OCI-LY3 (cell line): ENCODE results near the gene TMEM202.

Experiments
- CTCF ChIP-seq: fragments of 200-600, 300-600 bp; sonication (generic); IDR thresholded peaks from 2 replicates; pipeline ENCODE4 v1.5.1; 2014; ENCODE audit warnings: antibody characterized with exemption, low read length, low read depth
- EZH2phosphoT487 ChIP-seq: fragments of 200-600 bp; shearing (Covaris generic); IDR thresholded peaks from 2 replicates; pipeline ENCODE4 v1.6.1; 2018; ENCODE audit warnings: antibody characterized with exemption, mixed run types, low read depth

GRCh38 chr15:72445426-72445825 lies 47.3 kb downstream of the TMEM202 start:
- TF ChIP-seq CTCF (no peak), EZH2phosphoT487 (no peak)
